Fibroblast of mammary gland (primary cell): ENCODE measurements around the gene S100B.

Experiments used
- DNase-seq: peaks from one replicate; pipeline ENCODE4 v3.0.0-alpha.2; 2010; ENCODE audit warnings: low read depth
- H3K4me3 ChIP-seq: 2 replicates; pipeline ENCODE4 v1.5.1; 2011; ENCODE audit warnings: low read depth, mild to moderate bottlenecking, low read length, moderate library complexity; ENCODE audit not compliant: control insufficient read depth
- TF ChIP-seq, protein P1 (sequence below): conservative IDR thresholded peaks from 2 replicates; pipeline ENCODE4 v1.5.1; 2011; ENCODE audit warnings: low read depth, low read length, inconsistent platforms; ENCODE audit not compliant: control insufficient read depth, insufficient read depth

Gene S100B

GRCh38 chr21:46604329-46604974, 430 bp downstream of the S100B start:
- H3K4me3 ChIP-seq: no peak overlapping the region
- no peak for DNase-seq
- TF ChIP-seq, protein P1, sequence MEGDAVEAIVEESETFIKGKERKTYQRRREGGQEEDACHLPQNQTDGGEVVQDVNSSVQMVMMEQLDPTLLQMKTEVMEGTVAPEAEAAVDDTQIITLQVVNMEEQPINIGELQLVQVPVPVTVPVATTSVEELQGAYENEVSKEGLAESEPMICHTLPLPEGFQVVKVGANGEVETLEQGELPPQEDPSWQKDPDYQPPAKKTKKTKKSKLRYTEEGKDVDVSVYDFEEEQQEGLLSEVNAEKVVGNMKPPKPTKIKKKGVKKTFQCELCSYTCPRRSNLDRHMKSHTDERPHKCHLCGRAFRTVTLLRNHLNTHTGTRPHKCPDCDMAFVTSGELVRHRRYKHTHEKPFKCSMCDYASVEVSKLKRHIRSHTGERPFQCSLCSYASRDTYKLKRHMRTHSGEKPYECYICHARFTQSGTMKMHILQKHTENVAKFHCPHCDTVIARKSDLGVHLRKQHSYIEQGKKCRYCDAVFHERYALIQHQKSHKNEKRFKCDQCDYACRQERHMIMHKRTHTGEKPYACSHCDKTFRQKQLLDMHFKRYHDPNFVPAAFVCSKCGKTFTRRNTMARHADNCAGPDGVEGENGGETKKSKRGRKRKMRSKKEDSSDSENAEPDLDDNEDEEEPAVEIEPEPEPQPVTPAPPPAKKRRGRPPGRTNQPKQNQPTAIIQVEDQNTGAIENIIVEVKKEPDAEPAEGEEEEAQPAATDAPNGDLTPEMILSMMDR: no peak

- H3K4me3 ChIP-seq: no peak overlapping the region
- TF ChIP-seq, protein P1: no peak
- DNase-seq: no peak
Observed at GRCh38 chr21:46603228-46603627, 1.7 kb downstream of the S100B start.

DNA sequence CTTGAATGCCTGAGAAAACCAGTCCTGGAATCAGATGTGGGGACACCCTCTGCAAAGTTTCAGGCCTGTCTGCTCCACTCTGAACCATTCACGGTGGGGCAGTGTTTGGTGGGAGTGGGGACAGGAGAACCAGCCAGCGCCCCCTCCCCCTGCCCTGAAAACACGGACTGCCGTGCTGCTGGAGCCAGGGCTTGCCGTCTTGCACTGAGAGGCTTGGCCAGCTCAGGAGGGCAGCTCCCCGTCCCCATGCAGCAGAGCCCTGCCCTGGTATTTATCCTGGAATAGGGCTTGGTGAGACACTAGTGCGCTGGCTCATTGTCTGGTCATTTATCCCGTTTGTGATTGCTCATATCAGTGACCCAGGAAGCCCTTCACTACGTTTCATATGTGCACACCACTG, 3.9 kb downstream of the S100B start:
- TF ChIP-seq, protein P1: no peak
- no peak for DNase-seq
- H3K4me3 ChIP-seq: no peak overlapping the region

- TF ChIP-seq, protein P1: no peak
- H3K4me3 ChIP-seq: no peak overlapping the region
- no peak for DNase-seq
Observed at GRCh38 chr21:46600305-46600704, 4.6 kb downstream of the S100B start.

- H3K4me3 ChIP-seq: no peak overlapping the region
- DNase-seq: peak; percentile 76
- TF ChIP-seq, protein P1: no peak
Observed at GRCh38 chr21:46598581-46599572, 6.0 kb downstream of the S100B start.

DNA sequence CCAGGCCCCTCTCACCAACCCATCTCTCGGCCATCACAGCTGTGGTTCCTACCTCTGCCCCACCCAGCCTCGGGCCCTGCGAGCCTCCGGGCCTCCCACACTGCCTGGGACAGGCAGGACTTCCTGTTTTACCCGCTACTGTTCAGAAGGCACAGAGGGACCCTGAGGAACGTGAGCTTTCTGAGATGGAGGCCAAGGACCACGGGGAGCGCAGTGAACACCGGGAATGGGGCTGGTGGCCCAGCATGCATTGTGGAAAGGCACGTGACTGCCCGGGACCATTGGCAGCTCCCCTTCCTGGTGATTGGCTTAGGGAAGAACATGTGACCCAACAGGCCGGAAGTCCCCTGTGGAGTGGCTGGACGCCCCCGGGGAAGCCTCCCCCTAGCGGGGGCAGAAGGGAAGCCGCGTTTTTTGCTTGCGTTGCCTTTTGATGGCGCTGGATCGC, 7.0 kb downstream of the S100B start:
- TF ChIP-seq, protein P1: no peak
- no peak overlapping the region for H3K4me3 ChIP-seq
- DNase-seq: no peak
